H1 (cell line): ENCODE results near the gene PTPRT.

ENCODE experiments used
- CEBPB ChIP-seq: IDR thresholded peaks from 2 replicates; pipeline ENCODE4 v1.6.1; 2012; ENCODE audit warnings: low read depth, low read length
- CHD1 ChIP-seq: IDR thresholded peaks from 2 replicates; pipeline ENCODE4 v1.6.1; 2012; ENCODE audit warnings: low read depth, low read length, improper control_type of control experiment
- EZH2 ChIP-seq: fragments of 200-600 bp; sonication (generic); IDR thresholded peaks from 2 replicates; pipeline ENCODE4 v1.7.1; 2012; ENCODE audit warnings: low read depth, mild to moderate bottlenecking, moderate library complexity, low read length, inconsistent platforms; ENCODE audit not compliant: severe bottlenecking
- FOSL1 ChIP-seq: IDR thresholded peaks from 2 replicates; pipeline ENCODE4 v1.6.1; 2011; ENCODE audit warnings: mild to moderate bottlenecking, low read depth, low read length, moderate library complexity; ENCODE audit not compliant: insufficient read depth
- NRF1 ChIP-seq: IDR thresholded peaks from 2 replicates; pipeline ENCODE4 v1.6.1; 2011; ENCODE audit warnings: mild to moderate bottlenecking, low read depth, low read length, improper control_type of control experiment
- POLR2A ChIP-seq, 2 experiments: IDR thresholded peaks; 1 replicate in 1 of 2; 2 replicates in 1 of 2; pipeline ENCODE4 v1.6.1; 2011; ENCODE audit warnings: low read depth in 2 of 2, low read length in 2 of 2, mild to moderate bottlenecking in 2 of 2; ENCODE audit errors: control extremely low read depth in 1 of 2
- POLR2AphosphoS5 ChIP-seq: IDR thresholded peaks from 2 replicates; pipeline ENCODE4 v1.6.1; 2011; ENCODE audit warnings: low read depth, low read length
- RAD21 ChIP-seq, 2 experiments: IDR thresholded peaks in 1 of 2; conservative IDR thresholded peaks in 1 of 2; 2 replicates each; pipeline ENCODE4 v1.6.1; 2011; ENCODE audit warnings: low read depth in 2 of 2, low read length in 2 of 2, improper control_type of control experiment in 1 of 2, inconsistent platforms in 1 of 2, mild to moderate bottlenecking in 1 of 2, moderate library complexity in 1 of 2
- RFX5 ChIP-seq: IDR thresholded peaks from 2 replicates; pipeline ENCODE4 v1.6.1; 2011; ENCODE audit warnings: low read depth, low read length, improper control_type of control experiment, borderline replicate concordance
- RXRA ChIP-seq: IDR thresholded peaks from 2 replicates; pipeline ENCODE4 v1.6.1; 2011; ENCODE audit warnings: low read depth, mild to moderate bottlenecking, low read length, moderate library complexity; ENCODE audit not compliant: insufficient read depth
- SP1 ChIP-seq: IDR thresholded peaks from 2 replicates; pipeline ENCODE4 v1.6.1; 2011; ENCODE audit warnings: low read depth, low read length
- SUZ12 ChIP-seq: fragments of 200-600 bp; sonication (generic); IDR thresholded peaks from 2 replicates; pipeline ENCODE4 v1.6.1; 2012; ENCODE audit warnings: mild to moderate bottlenecking, inconsistent platforms, low read length, moderate library complexity, mixed read lengths
- TF ChIP-seq, protein P1 (sequence below), 3 experiments: IDR thresholded peaks; 1 replicate in 2 of 3; 2 replicates in 1 of 3; pipeline versions ENCODE4 v1.5.1 to v1.6.1; 2011; ENCODE audit warnings: low read length in 3 of 3, mild to moderate bottlenecking in 3 of 3, inconsistent platforms in 2 of 3, low read depth in 1 of 3, moderate library complexity in 1 of 3; ENCODE audit not compliant: insufficient read depth in 1 of 3; ENCODE audit errors: control extremely low read depth in 1 of 3

DNA sequence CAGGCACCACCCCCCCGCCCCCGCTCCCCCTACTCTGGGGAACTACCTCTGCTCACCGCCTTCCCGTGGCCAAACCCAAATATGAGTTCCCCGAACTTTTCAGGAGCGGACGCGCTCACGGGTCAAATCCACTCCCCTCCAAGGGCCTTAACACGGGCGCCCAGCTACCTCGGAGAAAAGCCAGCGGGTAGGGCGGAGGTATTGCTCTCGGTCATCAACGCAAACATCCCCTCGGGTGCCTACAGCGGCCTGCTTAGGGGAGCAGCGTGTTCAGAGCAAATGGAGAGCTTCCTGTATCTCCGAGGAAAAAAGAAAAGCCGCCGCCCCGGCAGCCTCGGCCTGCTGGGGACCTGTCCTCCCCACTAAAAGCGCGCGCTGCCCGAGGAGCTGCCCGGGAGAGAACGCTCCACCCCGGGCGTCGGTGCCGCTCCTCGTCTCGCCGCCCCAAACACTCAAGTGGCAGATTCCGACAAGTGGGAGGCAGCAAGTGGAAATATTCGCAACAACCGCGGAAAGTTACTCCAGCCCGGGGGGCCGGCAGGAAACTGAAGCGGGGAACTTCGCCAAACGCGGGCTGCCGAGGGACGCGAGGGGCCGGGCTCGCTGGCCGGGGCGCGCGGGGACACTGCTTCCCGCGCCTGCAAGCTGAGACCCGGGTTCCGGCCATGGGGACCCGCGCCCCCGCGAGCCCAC is 699 bp downstream of the PTPRT start:
- TF ChIP-seq POLR2A (IDR thresholded peaks at IDR 0.05; ENCODE audit: control extremely low read depth in 1 of 2, low read depth in 2 of 2, low read length in 2 of 2): no peak
- TF ChIP-seq SUZ12: no peak; the same call in 1 of the 2 replicates
- TF ChIP-seq, protein P1, sequence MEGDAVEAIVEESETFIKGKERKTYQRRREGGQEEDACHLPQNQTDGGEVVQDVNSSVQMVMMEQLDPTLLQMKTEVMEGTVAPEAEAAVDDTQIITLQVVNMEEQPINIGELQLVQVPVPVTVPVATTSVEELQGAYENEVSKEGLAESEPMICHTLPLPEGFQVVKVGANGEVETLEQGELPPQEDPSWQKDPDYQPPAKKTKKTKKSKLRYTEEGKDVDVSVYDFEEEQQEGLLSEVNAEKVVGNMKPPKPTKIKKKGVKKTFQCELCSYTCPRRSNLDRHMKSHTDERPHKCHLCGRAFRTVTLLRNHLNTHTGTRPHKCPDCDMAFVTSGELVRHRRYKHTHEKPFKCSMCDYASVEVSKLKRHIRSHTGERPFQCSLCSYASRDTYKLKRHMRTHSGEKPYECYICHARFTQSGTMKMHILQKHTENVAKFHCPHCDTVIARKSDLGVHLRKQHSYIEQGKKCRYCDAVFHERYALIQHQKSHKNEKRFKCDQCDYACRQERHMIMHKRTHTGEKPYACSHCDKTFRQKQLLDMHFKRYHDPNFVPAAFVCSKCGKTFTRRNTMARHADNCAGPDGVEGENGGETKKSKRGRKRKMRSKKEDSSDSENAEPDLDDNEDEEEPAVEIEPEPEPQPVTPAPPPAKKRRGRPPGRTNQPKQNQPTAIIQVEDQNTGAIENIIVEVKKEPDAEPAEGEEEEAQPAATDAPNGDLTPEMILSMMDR (IDR thresholded peaks at IDR 0.05; ENCODE audit: control extremely low read depth in 1 of 3, insufficient read depth in 1 of 3, low read depth in 1 of 3, low read length in 3 of 3): no peak
- TF ChIP-seq RAD21 (IDR thresholded peaks at IDR 0.05 in 1 of 2, conservative IDR thresholded peaks at IDR 0.05 in 1 of 2; ENCODE audit: low read depth in 2 of 2, low read length in 2 of 2): no peak
- no peak for TF ChIP-seq RXRA
- no peak for TF ChIP-seq FOSL1
- TF ChIP-seq SP1: no peak
- peak; percentile 73 for TF ChIP-seq EZH2
- no peak for TF ChIP-seq CHD1
- TF ChIP-seq NRF1: no peak
- TF ChIP-seq CEBPB: no peak
- TF ChIP-seq POLR2AphosphoS5: no peak
- no peak for TF ChIP-seq RFX5
